GM18867 (cell line): Measurements from ENCODE around the gene PDCD2.
"Not testable (repeated sequence)": the region's sequence is repeated elsewhere in the genome, so short reads cannot be mapped to it uniquely, and the experiment has no call there.

Experiments
- ATAC-seq: cut with Tn5 transposase; IDR thresholded peaks from one replicate; pipeline ENCODE4 v1.9.1; 2021; ENCODE audit warnings: mild to moderate bottlenecking, moderate library complexity; ENCODE audit not compliant: unreplicated experiment

PDCD2 gene

GRCh38 chr6:170552765-170553533 lies 31.5 kb downstream of the PDCD2 start, which contains the start of gene PSMB1:
TSS of gene PSMB1 (minus strand) at chr6:170553307. CDS start at chr6:170553242, 65 bp downstream.
- ATAC-seq, result peak; percentile 52

GRCh38 chr6:170545405-170545804 lies 39.0 kb downstream of the PDCD2 start:
- no peak for ATAC-seq

- ATAC-seq, result no peak
These were observed 42.3 kb downstream of the PDCD2 start for GRCh38 chr6:170542031-170542719.

- no peak for ATAC-seq
These were observed 47.1 kb downstream of the PDCD2 start for GRCh38 chr6:170537329-170537728.

GRCh38 chr6:170536671-170537070 lies 47.8 kb downstream of the PDCD2 start:
- no peak for ATAC-seq

- no peak for ATAC-seq
These were observed 49.4 kb downstream of the PDCD2 start for GRCh38 chr6:170535004-170535403.

GRCh38 chr6:170533792-170534191 lies 50.6 kb downstream of the PDCD2 start:
- ATAC-seq, result no peak

- no peak for ATAC-seq
These were observed 51.5 kb downstream of the PDCD2 start for GRCh38 chr6:170532867-170533488.

- ATAC-seq, result peak; percentile 85
These were observed 54.5 kb downstream of the PDCD2 start for GRCh38 chr6:170529839-170530469.

- not testable (repeated sequence) for ATAC-seq
These were observed 56.4 kb downstream of the PDCD2 start for GRCh38 chr6:170527995-170528394.

GRCh38 chr6:170525795-170526194 lies 58.6 kb downstream of the PDCD2 start:
- ATAC-seq, result no peak
